GM12878 (cell line): Measurements from ENCODE around the gene LGI4.

Experiments used
- BACH1 ChIP-seq: fragments of 450-650 bp; IDR thresholded peaks from 2 replicates; pipeline ENCODE4 v1.6.1; 2017; ENCODE audit warnings: mild to moderate bottlenecking, borderline replicate concordance
- CREM ChIP-seq: IDR thresholded peaks from 2 replicates; pipeline ENCODE4 v1.6.1; 2014; ENCODE audit warnings: antibody characterized with exemption, low read depth
- CTCF ChIP-seq, 3 experiments: IDR thresholded peaks in 2 of 3; conservative IDR thresholded peaks in 1 of 3; 2 replicates each; pipeline ENCODE4 v1.5.1; 2011; ENCODE audit warnings: low read depth in 3 of 3, low read length in 3 of 3, mild to moderate bottlenecking in 3 of 3, control low read depth in 2 of 3, moderate library complexity in 2 of 3, inconsistent platforms in 1 of 3, mixed read lengths in 1 of 3; ENCODE audit not compliant: control insufficient read depth in 2 of 3, insufficient read depth in 1 of 3; ENCODE audit errors: extremely low read depth in 1 of 3
- ESRRA ChIP-seq: IDR thresholded peaks from 2 replicates; pipeline ENCODE4 v1.6.1; 2012; ENCODE audit warnings: mild to moderate bottlenecking, low read length, improper control_type of control experiment
- EZH2 ChIP-seq: IDR thresholded peaks from 2 replicates; pipeline ENCODE4 v1.6.1; 2012; ENCODE audit warnings: low read depth, mild to moderate bottlenecking, control low read depth, inconsistent platforms, low read length, borderline replicate concordance; ENCODE audit not compliant: control insufficient read depth
- MXI1 ChIP-seq: fragments of 150-350 bp; IDR thresholded peaks from 2 replicates; pipeline ENCODE4 v1.6.1; 2011; ENCODE audit warnings: low read depth, mild to moderate bottlenecking, inconsistent platforms, low read length, improper control_type of control experiment
- NR2C2 ChIP-seq: IDR thresholded peaks from 2 replicates; pipeline ENCODE4 v1.6.1; 2011; ENCODE audit warnings: borderline replicate concordance, low read depth; ENCODE audit not compliant: control insufficient read depth, insufficient read length
- SRF ChIP-seq, 2 experiments: IDR thresholded peaks; 2 replicates each; pipeline ENCODE4 v1.6.1; 2011; ENCODE audit warnings: low read depth in 2 of 2, low read length in 2 of 2, mild to moderate bottlenecking in 1 of 2, moderate library complexity in 1 of 2
- ZNF217 ChIP-seq: fragments of 450-650 bp; IDR thresholded peaks from 2 replicates; pipeline ENCODE4 v1.6.1; 2017; ENCODE audit warnings: antibody characterized with exemption, mild to moderate bottlenecking

DNA sequence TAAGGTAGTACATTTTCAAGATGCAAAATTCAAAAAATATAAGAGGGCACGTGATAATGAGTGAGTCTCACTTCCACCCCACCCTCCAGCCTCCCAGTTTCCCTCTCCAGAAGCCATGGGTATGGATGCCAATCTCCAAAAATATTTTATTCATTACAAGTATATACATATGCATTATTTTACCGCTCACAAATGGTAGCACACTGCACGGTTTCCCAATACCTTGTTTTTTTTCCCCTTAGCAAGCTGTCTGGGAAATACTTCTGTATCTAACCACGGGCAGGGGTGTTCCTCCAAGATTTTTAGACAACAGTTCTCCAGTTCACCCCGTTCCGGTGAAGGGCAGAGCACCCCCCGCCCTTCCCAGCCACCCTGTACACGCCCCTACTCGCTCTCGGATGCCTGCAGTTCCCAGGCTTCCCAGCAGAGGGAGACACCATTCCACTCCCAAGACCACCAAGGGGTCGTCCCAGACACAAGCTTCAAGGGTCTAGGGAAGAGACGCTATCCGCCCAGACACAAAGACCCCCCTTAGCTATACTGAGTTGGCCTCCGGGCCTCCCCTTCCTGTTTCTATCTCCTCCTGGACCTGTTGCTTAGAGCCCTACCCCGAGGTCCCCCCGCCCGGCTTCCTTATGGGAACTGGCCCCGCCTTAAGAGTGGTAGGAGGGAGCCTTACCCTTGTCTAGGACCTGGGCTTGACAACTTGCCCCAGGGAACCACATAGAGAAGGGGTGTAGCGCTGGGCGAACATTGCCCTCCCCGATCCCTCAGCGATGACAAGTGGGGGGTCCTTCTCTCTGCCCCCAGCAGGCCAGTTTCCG lies 20.3 kb downstream of the LGI4 start:
- TF ChIP-seq MXI1 = no peak
- no peak for TF ChIP-seq BACH1
- TF ChIP-seq ZNF217 = no peak
- 0 out of 4 replicates have a peak, but pooled peaks of 1 of the 2 experiments have one; percentile 23 for TF ChIP-seq SRF (IDR thresholded peaks at IDR 0.05; ENCODE audit: low read depth in 2 of 2, low read length in 2 of 2)
- TF ChIP-seq ESRRA = no peak
- TF ChIP-seq CTCF (IDR thresholded peaks at IDR 0.05 in 2 of 3, conservative IDR thresholded peaks at IDR 0.05 in 1 of 3; ENCODE audit: control insufficient read depth in 2 of 3, extremely low read depth in 1 of 3, insufficient read depth in 1 of 3, low read depth in 3 of 3, low read length in 3 of 3) = peak; percentile 86 to 99 (median 97)
- no peak for TF ChIP-seq EZH2
- TF ChIP-seq NR2C2 = no peak
- TF ChIP-seq CREM = no peak
